ENCODE data around the gene GAB4. TPM values are rescaled to one million over a fixed set of nuclear protein-coding genes. Genes with fewer than 3 reads are reported as not detected.

The GAB4 gene
- total and polyA plus RNA-seq, 4 donors: not detected

- TF ChIP-seq, protein P1, sequence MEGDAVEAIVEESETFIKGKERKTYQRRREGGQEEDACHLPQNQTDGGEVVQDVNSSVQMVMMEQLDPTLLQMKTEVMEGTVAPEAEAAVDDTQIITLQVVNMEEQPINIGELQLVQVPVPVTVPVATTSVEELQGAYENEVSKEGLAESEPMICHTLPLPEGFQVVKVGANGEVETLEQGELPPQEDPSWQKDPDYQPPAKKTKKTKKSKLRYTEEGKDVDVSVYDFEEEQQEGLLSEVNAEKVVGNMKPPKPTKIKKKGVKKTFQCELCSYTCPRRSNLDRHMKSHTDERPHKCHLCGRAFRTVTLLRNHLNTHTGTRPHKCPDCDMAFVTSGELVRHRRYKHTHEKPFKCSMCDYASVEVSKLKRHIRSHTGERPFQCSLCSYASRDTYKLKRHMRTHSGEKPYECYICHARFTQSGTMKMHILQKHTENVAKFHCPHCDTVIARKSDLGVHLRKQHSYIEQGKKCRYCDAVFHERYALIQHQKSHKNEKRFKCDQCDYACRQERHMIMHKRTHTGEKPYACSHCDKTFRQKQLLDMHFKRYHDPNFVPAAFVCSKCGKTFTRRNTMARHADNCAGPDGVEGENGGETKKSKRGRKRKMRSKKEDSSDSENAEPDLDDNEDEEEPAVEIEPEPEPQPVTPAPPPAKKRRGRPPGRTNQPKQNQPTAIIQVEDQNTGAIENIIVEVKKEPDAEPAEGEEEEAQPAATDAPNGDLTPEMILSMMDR (IDR thresholded peaks at IDR 0.05; ENCODE audit: control extremely low read depth, extremely low read depth): no peak
- no peak for ATAC-seq (ENCODE audit: insufficient read depth, low FRiP score)
- Histone ChIP-seq H3K27ac (ENCODE audit: low read depth in 1 of 2, low read length in 1 of 2) (no peak overlapping the region), H3K36me3 (ENCODE audit: control insufficient read depth in 4 of 4, insufficient read depth in 4 of 4, low read length in 4 of 4) (no peaks in the 10 kb centered on the region), H3K27me3 (ENCODE audit: control insufficient read depth in 3 of 3, insufficient read depth in 3 of 3, low read length in 2 of 3) (peaks cover 0 to 2% (median 0%) of the 10 kb centered on the region in 3 donors), H3K4me1 (ENCODE audit: control insufficient read depth in 5 of 5, insufficient read depth in 5 of 5, low read length in 5 of 5) (no peaks in the 10 kb centered on the region), H3K4me3 (no peak overlapping the region), H3K9ac (ENCODE audit: insufficient read depth in 1 of 2, low read length in 2 of 2) (no peak overlapping the region), H3K9me3 (ENCODE audit: control insufficient read depth in 4 of 4, insufficient read depth in 3 of 4, low read length in 3 of 4) (no peaks in the 10 kb centered on the region)
- WGBS, 2 donors: 82 to 96% methylated on average over 2 of the region's 2 CpGs
- DNase-seq: no peak
These were observed 49.5 kb downstream of the GAB4 start for GRCh38 chr22:16958475-16958874.

DNA sequence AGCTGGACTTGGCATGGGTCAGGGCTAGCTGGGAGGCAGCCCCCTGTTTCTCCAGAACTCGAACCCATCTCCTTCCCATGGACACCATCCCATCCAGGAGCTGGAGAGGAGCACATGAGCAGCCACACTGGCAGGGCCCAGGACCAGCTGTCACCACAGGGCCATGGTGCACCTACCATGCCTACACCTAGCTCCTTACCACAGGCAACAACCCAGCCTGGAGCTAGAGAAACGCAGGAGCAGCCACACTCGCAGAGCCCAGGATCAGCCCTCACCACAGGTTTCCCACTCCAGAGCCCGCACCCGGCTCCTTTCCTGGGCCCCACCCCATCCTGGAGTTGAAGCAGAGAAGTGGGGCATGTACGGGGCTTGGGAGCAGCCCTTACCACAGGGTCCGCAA, 50.2 kb downstream of the GAB4 start:
- DNase-seq (no peak), ATAC-seq (ENCODE audit: insufficient read depth, low FRiP score) (no peak)
- Histone ChIP-seq H3K4me1 (ENCODE audit: control insufficient read depth in 5 of 5, insufficient read depth in 5 of 5, low read length in 5 of 5) (no peaks in the 10 kb centered on the region), H3K9me3 (ENCODE audit: control insufficient read depth in 4 of 4, insufficient read depth in 3 of 4, low read length in 3 of 4) (no peaks in the 10 kb centered on the region), H3K36me3 (ENCODE audit: control insufficient read depth in 4 of 4, insufficient read depth in 4 of 4, low read length in 4 of 4) (no peaks in the 10 kb centered on the region), H3K27me3 (ENCODE audit: control insufficient read depth in 3 of 3, insufficient read depth in 3 of 3, low read length in 2 of 3) (peaks cover 0 to 2% (median 0%) of the 10 kb centered on the region in 3 donors), H3K4me3 (no peak overlapping the region), H3K27ac (ENCODE audit: low read depth in 1 of 2, low read length in 1 of 2) (no peak overlapping the region), H3K9ac (ENCODE audit: insufficient read depth in 1 of 2, low read length in 2 of 2) (no peak overlapping the region)
- WGBS, 2 donors: 79 to 90% methylated on average over 7 of the region's 7 CpGs
- TF ChIP-seq, protein P1 (IDR thresholded peaks at IDR 0.05; ENCODE audit: control extremely low read depth, extremely low read depth): no peak

- no peak for DNase-seq
These were observed 51.7 kb downstream of the GAB4 start for GRCh38 chr22:16956290-16956689.

More at GRCh38 chr22:16956290-16956689, 51.7 kb downstream of the GAB4 start:
- 71 to 74% methylated on average over 6 of the region's 6 CpGs for WGBS, 2 donors
- peaks cover 0 to 2% (median 0%) of the 10 kb centered on the region in 3 donors for H3K27me3 ChIP-seq (ENCODE audit: control insufficient read depth in 3 of 3, insufficient read depth in 3 of 3, low read length in 2 of 3)
- H3K36me3 ChIP-seq (ENCODE audit: control insufficient read depth in 4 of 4, insufficient read depth in 4 of 4, low read length in 4 of 4): no peaks in the 10 kb centered on the region
- ATAC-seq (ENCODE audit: insufficient read depth, low FRiP score): no peak
- no peaks in the 10 kb centered on the region for H3K9me3 ChIP-seq (ENCODE audit: control insufficient read depth in 4 of 4, insufficient read depth in 3 of 4, low read length in 3 of 4)
- TF ChIP-seq, protein P1 (IDR thresholded peaks at IDR 0.05; ENCODE audit: control extremely low read depth, extremely low read depth): no peak
- H3K9ac ChIP-seq (ENCODE audit: insufficient read depth in 1 of 2, low read length in 2 of 2): no peak overlapping the region
- H3K27ac ChIP-seq (ENCODE audit: low read depth in 1 of 2, low read length in 1 of 2): no peak overlapping the region
- no peaks in the 10 kb centered on the region for H3K4me1 ChIP-seq (ENCODE audit: control insufficient read depth in 5 of 5, insufficient read depth in 5 of 5, low read length in 5 of 5)
- H3K4me3 ChIP-seq: no peak overlapping the region

Measured in lung (tissue), 12 donors.